Chondrocyte (in vitro differentiated cells): ENCODE results near the gene GJA5. TPM values are rescaled to one million over a fixed set of nuclear protein-coding genes. Genes with fewer than 3 reads are reported as not detected.

Source experiments
- DNase-seq: peaks from one replicate; pipeline ENCODE4 v3.0.0; 2021; ENCODE audit warnings: mixed read lengths, low spot score
- H3K27ac Mint-ChIP-seq: one replicate; pipeline ENCODE4 v1.8.0; 2021; ENCODE audit warnings: mild to moderate bottlenecking, moderate library complexity, mixed read lengths; ENCODE audit not compliant: unreplicated experiment
- H3K27me3 Mint-ChIP-seq: 2 replicates; pipeline ENCODE4 v1.8.0; 2021; ENCODE audit warnings: low read depth, mixed read lengths
- H3K36me3 Mint-ChIP-seq: 2 replicates; pipeline ENCODE4 v1.8.0; 2021; ENCODE audit warnings: low read depth, mixed read lengths
- H3K4me1 Mint-ChIP-seq: 2 replicates; pipeline ENCODE4 v1.8.0; 2021; ENCODE audit warnings: low read depth, mild to moderate bottlenecking, mixed read lengths
- H3K4me3 Mint-ChIP-seq: one replicate; pipeline ENCODE4 v1.8.0; 2021; ENCODE audit warnings: mild to moderate bottlenecking, moderate library complexity, mixed read lengths; ENCODE audit not compliant: unreplicated experiment
- H3K9me3 Mint-ChIP-seq: 2 replicates; pipeline ENCODE4 v1.8.0; 2021; ENCODE audit warnings: low read depth, mixed read lengths
- CTCF ChIP-seq: fragments of 200-600 bp; sonication (generic); IDR thresholded peaks from 2 replicates; pipeline ENCODE4 v1.5.0; 2021; ENCODE audit warnings: antibody characterized with exemption, mild to moderate bottlenecking, moderate library complexity
- total RNA-seq: library from RNA; stranded (reverse); gene quantifications from 3 replicates; pipeline ENCODE4 v1.2.1, GENCODE V29; 2021

Gene GJA5
- total RNA-seq, 1 donor from 2014 or later: 0.17 TPM

GRCh38 chr1:147717051-147717705, 43.2 kb downstream of the GJA5 start:
- Mint-ChIP-seq H3K9me3 (no peaks in the 10 kb centered on the region), H3K4me3 (no peak overlapping the region), H3K27ac (no peak overlapping the region), H3K4me1 (no peaks in the 10 kb centered on the region), H3K27me3 (peaks cover 29% of the 10 kb centered on the region), H3K36me3 (no peaks in the 10 kb centered on the region)
- DNase-seq: no peak
- no peak for TF ChIP-seq CTCF

- no peaks in the 10 kb centered on the region for H3K4me1 Mint-ChIP-seq
- H3K9me3 Mint-ChIP-seq: peaks cover 11% of the 10 kb centered on the region
- DNase-seq: no peak
- H3K27me3 Mint-ChIP-seq: peaks cover 49% of the 10 kb centered on the region
- TF ChIP-seq CTCF: no peak
- no peak overlapping the region for H3K27ac Mint-ChIP-seq
- H3K36me3 Mint-ChIP-seq: peaks cover 3% of the 10 kb centered on the region
- no peak overlapping the region for H3K4me3 Mint-ChIP-seq
Measured at GRCh38 chr1:147712605-147713004, 47.8 kb downstream of the GJA5 start.

Other genes starting within 250 kb of the GJA5 start
- 21.8 to 31.0 TPM (median 21.9 TPM) in 3 replicates for gene BCL9, start 219.1 kb downstream of the GJA5 start, total RNA-seq
- 7.2 to 10.8 TPM (median 9.6 TPM) in 3 replicates for gene ACP6, start 90.1 kb downstream of the GJA5 start, total RNA-seq
- gene GJA8, start 142.2 kb upstream of the GJA5 start, total RNA-seq: not detected in 3 replicates
- 8.8 to 14.8 TPM (median 9.2 TPM) in 3 replicates for gene GPR89B, start 167.8 kb upstream of the GJA5 start, total RNA-seq